Brain microvascular endothelial cell (primary cell): ENCODE measurements around the gene IL16.
A peak's percentile ranks its signal among the peaks of the same experiment; 100 is the strongest.

ENCODE experiments used
- DNase-seq: peaks from one replicate; pipeline ENCODE4 v3.0.0-alpha.2; 2020
- H3K27ac ChIP-seq: fragments of 250-450 bp; sonication (Bioruptor Pico); 2 replicates; pipeline ENCODE4 v1.5.1; 2020; ENCODE audit warnings: mild to moderate bottlenecking, moderate library complexity
- H3K27me3 ChIP-seq: fragments of 250-450 bp; sonication (Bioruptor Pico); replicated peaks from 2 replicates; pipeline ENCODE4 v1.5.1; 2020; ENCODE audit warnings: mild to moderate bottlenecking
- H3K36me3 ChIP-seq: fragments of 250-450 bp; sonication (Bioruptor Pico); replicated peaks from 2 replicates; pipeline ENCODE4 v1.5.1; 2020; ENCODE audit warnings: mild to moderate bottlenecking
- H3K4me3 ChIP-seq: 2 replicates; pipeline ENCODE4 v1.5.1; 2011; ENCODE audit warnings: low read depth, mild to moderate bottlenecking, control low read depth, low read length, moderate library complexity
- in situ Hi-C: cut with HindIII; loops from 2 replicates; pipeline ENCODE4 v1.10.0; 2017; ENCODE audit warnings: low sequenced_read_pairs, low pct_ligation_motif_present
- TF ChIP-seq, protein P1 (sequence below): IDR thresholded peaks from 2 replicates; pipeline ENCODE4 v1.5.1; 2011; ENCODE audit warnings: low read depth, mild to moderate bottlenecking, moderate library complexity, low read length, control low read depth, inconsistent platforms; ENCODE audit errors: missing control alignments

Gene IL16

DNA sequence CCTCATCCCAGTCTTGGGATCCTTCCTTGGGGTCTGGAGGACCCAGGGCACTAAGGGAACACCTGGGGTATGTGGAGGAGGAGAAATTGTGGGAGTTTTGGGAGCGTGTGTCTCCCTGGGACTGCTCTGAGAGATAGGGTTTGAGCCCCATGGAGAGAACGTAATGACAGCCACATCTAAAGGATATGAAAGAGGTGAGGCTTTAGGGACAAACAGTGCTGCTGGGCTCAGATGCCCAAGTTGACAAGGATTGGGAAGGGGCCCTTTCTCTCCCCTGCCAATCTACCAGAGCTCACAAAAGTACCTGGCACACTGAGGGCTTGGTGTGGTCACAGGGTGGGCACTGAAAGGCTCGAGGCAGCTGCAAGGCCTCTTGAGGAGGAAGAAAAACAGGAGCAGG lies 140.6 kb downstream of the IL16 start:
- Histone ChIP-seq H3K4me3 (no peak overlapping the region), H3K36me3 (no peaks in the 10 kb centered on the region), H3K27ac (no peak overlapping the region), H3K27me3 (no peaks in the 10 kb centered on the region)
- TF ChIP-seq, protein P1, sequence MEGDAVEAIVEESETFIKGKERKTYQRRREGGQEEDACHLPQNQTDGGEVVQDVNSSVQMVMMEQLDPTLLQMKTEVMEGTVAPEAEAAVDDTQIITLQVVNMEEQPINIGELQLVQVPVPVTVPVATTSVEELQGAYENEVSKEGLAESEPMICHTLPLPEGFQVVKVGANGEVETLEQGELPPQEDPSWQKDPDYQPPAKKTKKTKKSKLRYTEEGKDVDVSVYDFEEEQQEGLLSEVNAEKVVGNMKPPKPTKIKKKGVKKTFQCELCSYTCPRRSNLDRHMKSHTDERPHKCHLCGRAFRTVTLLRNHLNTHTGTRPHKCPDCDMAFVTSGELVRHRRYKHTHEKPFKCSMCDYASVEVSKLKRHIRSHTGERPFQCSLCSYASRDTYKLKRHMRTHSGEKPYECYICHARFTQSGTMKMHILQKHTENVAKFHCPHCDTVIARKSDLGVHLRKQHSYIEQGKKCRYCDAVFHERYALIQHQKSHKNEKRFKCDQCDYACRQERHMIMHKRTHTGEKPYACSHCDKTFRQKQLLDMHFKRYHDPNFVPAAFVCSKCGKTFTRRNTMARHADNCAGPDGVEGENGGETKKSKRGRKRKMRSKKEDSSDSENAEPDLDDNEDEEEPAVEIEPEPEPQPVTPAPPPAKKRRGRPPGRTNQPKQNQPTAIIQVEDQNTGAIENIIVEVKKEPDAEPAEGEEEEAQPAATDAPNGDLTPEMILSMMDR: no peak
- in situ Hi-C loops: no loop called here
- DNase-seq: no peak

DNA sequence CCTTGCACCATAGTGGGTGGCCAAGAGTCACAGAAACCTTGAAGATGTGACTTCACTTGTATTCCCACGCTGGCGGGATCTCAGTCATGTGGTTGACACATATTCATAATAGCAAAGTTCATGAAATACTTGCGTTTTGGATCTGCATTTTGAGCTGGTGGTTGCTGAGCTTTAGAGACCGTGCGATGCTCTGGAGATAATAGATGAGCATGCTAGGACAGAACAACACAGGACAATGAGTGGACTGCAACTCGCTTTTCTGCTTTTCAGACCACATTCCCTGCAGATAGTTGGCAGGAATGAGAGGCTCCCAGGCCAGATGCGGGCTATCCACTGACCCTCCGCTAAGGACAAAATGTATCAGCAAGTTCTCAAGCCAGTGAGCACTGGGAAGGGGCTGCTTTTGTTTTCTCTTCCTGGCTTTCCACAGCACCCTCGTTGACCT lies 141.1 kb downstream of the IL16 start:
- H3K27me3 ChIP-seq: no peaks in the 10 kb centered on the region
- TF ChIP-seq, protein P1: no peak
- H3K27ac ChIP-seq: peak overlapping the region; percentile 82
- H3K4me3 ChIP-seq: no peak overlapping the region
- in situ Hi-C loops: no loop called here
- H3K36me3 ChIP-seq: no peaks in the 10 kb centered on the region
- DNase-seq: peak; percentile 28

DNA sequence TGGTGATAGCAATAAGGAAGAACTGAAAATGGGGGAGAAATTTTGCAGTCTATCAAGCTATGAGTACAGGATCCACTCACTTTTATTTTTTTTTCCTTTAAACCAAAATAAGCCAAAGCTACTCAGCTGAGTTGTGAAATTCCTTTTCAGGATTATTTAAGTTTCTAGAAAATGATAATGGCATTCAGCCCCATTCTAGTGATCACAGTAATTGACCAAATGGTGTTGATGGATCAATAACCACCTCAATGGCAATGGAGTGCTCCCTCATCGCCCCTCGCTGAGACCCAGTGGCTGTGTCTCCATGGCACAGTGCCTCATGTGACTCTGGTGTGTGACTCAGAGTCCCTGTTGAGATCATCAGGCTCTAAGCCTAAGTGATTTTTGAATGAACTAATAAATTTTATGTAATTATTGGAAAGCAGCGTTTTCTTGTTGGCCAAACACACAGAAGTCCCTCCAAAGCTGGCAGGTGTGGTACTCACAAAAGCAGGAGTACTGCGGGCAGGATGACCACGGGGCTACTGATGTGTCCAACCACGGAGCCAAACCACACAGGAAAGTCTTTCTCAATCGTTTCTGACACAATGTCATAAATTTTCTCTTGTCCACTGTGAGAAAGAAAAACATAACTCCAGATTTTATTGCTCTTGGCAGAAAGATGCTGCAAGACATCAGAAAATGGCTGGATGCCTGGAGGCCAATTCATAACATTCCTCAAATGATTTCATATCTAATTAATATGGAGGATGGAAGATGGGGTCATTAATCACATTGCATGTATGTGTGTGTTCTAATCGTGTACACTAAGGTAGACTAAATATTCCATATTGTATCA lies 141.7 kb downstream of the IL16 start:
- no peaks in the 10 kb centered on the region for H3K27me3 ChIP-seq
- TF ChIP-seq, protein P1: no peak
- no peak overlapping the region for H3K4me3 ChIP-seq
- peak; percentile 83 for DNase-seq
- H3K27ac ChIP-seq: peak overlapping the region; percentile 82
- in situ Hi-C loops: no loop called here
- no peaks in the 10 kb centered on the region for H3K36me3 ChIP-seq

DNA sequence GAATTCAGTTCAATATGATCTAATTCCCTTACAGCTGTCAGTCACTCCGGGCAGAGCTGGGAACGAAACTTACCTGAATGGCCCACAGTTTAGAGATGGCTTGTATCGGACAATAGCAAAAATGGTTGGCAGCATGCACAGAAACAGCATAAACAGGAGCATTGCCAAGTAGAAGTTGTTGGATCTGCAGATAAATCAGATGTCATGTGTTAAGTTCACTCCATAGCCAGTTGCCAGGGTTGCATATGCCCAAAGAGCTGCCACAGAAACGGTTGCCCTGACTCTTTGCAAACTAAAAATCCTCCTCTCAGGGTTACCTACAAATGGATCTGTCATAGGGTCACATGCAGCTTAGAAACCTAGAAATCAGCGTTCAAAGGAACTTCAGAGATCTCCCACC lies 142.6 kb downstream of the IL16 start:
- in situ Hi-C loops: no loop called here
- TF ChIP-seq, protein P1: no peak

DNA sequence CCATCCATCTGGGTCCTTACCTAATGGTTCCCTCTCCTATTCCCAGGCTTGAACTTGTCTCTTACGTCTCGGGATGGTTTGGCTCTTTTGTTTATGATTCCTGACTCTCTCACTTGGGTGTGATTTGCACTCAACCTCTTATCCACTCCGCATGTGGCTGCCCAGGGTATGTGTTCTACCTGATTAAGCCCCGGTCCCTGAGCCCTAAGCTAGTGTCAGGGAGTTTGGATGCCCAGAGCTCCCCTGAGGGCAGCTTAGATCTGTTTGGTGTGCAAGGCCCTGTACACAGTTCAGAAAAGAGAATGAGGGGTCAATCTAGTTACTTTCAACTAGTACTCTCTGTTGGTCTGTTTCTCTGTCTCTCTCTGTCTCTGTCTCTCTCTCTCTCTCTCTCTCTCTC lies 143.2 kb downstream of the IL16 start:
- TF ChIP-seq, protein P1: no peak
- H3K27me3 ChIP-seq: no peaks in the 10 kb centered on the region
- H3K27ac ChIP-seq: no peak overlapping the region
- in situ Hi-C loops: no loop called here
- H3K4me3 ChIP-seq: no peak overlapping the region
- H3K36me3 ChIP-seq: no peaks in the 10 kb centered on the region
- DNase-seq: no peak

More for the DNA sequence above, 142.6 kb downstream of the IL16 start:
- Histone ChIP-seq H3K27ac (no peak overlapping the region), H3K36me3 (no peaks in the 10 kb centered on the region), H3K27me3 (no peaks in the 10 kb centered on the region), H3K4me3 (no peak overlapping the region)
- no peak for DNase-seq
